GM19395 (cell line): ENCODE data around the gene PPP1R12A.
"Not testable (repeated sequence)": the region's sequence is repeated elsewhere in the genome, so short reads cannot be mapped to it uniquely, and the experiment has no call there.

Experiments
- ATAC-seq: cut with Tn5 transposase; IDR thresholded peaks from one replicate; pipeline ENCODE4 v1.9.1; 2021; ENCODE audit warnings: mild to moderate bottlenecking, moderate library complexity; ENCODE audit not compliant: unreplicated experiment

Gene PPP1R12A

DNA sequence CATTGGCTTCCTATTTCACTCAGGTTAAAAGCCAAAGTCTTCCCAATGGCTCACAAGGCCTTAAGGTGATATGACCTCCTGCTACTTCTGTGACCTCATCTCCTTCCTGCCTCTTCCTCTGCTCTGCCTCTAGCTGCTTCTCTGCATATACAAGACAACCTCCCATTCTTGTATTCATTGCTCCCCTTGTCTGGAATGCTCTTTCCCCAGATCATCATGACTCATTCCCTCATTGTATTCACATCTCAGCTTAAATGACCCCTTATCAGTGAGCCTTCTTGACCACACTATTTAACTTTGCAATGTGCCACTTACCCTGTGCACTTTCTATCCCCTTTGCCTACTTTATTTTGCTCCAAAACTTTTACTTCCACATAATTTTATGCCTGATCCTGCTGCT is 90.2 kb downstream of the PPP1R12A start:
- ATAC-seq, result no peak

DNA sequence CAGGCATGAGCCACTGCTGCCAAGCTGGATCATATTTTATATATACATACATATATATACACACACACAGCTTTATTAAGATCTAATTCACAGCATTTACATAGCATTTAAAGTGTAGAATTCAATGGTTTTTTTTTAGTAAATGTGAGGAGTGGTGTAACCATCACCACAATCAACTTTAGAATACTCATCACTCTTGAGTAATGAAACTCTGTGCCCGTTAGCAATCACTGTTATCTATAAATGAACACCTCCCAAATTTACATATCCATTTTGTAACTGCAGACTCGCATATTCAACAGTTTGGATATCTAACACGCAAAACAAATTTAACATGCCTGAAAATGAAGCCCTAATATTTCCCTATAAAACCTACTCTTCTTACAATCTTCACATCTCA is 90.9 kb downstream of the PPP1R12A start:
- ATAC-seq, result no peak

DNA sequence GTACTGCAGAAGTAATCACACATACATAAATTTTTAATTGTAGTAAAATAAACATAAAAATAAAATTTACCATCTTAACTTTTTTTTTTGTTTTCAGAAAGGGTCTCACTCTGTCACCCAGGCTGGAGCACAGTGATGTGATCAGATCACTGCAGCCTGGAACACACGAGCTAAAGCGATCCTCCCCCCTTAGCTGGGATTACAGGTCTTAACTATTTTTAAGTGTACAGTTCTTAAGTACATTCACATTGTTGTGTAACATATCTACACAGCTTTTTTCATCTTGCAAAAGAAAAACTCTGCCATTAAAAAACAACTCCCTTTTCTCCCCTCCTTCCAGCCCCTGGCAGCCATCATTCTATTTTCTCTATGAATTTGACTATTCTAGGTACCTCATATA is 92.3 kb downstream of the PPP1R12A start:
- ATAC-seq, result no peak

DNA sequence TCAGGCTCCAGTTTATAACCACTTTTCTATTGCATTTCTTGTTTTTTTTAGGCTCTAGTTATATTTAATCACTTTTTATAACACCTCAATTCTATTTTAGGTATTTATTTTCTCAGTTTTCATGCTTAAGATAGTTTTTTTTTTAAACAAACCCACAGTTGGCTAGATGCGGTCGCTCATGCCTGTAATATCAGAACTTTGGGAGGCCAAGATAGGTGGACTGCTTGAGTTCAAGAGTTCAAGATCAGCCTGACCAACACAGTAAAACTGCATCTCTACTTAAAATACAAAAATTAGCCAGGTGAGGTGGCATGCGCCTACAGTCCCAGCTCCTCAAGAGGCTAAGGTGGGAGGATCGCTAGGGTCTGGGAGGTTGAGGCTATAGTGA is 93.0 kb downstream of the PPP1R12A start:
- ATAC-seq, result no peak

DNA sequence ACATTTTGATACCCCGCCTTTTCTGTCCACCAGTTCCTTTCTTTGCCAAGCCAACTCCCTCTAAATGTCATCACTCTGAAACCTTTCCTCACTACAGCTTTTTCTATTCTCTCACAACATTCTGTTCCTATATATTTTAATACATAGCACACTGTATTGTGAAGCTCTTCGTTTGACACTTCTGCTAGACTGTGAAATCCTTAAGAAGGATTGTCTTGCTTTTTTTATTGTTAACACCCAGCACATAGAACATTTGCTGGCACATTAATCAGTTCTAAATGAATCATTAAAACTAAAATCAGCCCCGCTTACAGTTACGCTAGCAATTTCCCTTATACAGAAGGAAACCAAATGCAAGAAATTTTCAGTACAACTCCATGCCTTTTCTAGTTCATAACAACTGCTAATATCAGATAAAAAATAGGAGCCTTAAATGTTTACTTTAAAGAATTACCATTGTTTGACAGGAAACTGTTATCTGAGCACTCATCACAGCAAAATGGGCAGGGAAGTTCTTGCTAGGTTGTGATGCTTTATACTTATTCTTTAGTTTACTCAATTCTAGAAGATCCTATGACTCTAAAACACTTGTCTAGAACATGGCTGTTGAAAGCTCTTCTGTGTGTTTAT is 93.5 kb downstream of the PPP1R12A start:
- ATAC-seq, result no peak

DNA sequence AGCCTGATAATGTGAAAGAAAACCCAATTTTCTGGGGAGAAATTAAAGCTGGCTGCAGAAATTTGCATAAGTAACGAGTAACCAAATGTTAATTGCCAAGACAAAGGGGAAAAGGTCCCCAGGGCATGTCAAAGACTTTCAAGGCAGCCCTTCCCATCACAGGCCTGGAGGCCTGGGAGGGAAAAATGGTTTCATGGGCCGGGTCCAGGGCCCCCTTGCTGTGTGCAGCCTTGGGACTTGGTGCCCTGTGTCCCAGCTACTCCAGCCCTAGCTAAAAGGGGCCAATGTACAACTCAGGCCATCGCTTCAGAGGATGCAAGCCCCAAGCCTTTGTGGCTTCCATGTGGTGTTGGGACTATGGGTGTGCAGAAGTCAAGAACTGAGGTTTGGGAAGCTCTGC is 96.5 kb downstream of the PPP1R12A start:
- no peak for ATAC-seq

DNA sequence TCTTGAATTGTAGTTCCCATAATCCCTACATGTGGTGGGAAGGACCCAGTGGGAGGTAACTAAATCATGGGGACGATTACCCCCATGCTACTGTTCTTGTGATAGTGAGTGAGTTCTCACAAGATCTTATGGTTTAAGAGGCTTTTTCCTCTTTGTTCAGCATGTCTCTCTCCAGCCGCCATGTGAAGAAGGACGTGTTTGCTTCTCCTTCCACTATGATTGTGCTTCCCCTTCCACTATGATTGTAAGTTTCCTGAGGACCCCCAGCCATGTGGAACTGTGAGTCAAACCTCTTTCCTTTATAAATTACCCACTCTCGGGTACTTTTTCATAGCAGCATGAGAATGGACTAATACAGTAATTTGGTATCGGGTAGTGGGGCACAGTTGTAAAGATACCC is 97.3 kb downstream of the PPP1R12A start:
- ATAC-seq, result no peak

DNA sequence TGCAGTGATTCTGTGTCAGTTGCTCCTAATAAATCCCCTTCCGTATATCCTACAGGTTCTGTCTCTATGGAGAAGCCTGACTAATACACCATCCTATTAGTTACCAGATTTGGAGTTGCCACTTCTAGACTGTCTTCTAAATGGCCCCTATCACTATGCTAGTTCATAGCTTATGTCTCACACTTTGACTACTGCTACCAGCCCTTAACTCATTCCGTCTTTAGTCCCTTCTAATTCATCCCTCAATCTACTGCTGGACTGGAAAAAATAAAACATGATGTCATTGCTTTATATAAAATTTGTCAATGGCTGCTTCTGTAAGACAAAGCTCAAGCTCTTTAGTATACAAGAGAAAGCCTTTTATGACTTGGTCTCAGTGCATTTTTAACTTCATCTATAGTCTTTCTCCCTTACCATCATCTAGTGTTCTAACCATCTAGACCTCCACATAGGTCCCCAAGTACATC is 99.5 kb downstream of the PPP1R12A start:
- ATAC-seq, result no peak

DNA sequence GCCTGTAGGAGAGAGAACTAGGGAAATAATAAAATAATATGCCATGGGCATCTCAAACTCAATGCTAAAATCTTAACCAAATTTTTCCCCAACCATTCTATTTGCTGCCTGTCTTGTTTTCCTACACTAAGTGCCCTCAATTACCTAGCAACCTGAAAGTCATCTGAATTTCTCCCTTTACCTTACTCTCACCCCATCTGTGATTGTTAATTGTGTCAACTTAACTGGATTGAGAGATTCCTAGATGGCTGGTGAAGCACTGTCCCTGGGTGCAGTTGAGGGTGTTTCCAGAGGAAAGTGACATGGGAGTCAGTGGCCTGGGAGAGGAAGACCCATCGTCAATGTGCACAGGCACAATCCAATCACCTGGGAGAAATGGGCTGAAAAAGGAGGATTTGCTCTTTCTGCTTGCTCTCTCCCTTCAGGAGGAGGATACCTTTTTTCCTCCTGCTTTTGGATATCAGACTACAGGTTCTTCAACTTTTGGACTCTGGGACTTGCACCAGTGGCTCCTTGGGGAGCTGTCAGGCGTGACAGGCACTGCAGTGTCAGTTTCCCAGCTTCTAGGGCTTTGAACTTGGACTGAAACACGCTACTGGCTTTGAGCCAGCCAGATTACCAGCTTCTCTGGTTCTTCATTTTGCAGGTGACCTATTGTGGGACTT is 100.1 kb downstream of the PPP1R12A start:
- no peak for ATAC-seq

DNA sequence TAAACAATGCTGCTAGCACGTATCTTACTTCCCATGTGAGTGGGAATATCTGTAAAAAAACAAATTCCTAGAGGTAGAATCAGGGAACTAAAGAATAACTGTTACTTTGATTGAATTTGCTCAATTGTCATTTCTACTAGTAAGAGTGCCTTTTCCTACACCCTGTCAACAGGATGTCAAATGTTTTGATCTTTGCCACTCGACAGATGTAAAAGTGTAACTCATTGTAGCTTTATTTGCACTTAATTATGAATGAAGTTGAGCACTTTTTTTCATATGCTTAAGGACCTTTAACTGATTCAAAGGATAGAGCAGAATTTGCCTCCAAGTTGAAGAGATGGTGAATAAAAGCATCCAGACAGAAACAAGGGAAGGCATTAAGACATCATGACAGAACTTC is 104.5 kb downstream of the PPP1R12A start:
- ATAC-seq, result no peak

DNA sequence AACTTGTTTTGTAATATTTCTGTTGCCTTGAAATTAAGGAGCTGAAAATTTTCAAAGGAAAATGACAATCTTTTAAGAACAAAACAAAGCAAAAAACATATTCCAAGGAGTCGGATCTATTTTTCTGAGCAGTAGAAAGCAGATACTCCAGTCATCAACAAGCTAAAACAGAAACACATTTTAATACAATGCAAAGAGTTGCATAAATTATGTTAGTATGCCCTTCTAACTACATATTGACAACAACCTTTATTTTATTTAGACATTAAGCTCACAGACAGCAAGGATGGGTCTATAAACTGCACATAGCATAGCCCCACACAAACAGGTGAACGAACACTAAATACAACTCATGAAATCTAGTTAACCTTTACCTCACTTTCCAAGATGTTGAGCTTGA is 106.0 kb downstream of the PPP1R12A start:
- ATAC-seq, result no peak

DNA sequence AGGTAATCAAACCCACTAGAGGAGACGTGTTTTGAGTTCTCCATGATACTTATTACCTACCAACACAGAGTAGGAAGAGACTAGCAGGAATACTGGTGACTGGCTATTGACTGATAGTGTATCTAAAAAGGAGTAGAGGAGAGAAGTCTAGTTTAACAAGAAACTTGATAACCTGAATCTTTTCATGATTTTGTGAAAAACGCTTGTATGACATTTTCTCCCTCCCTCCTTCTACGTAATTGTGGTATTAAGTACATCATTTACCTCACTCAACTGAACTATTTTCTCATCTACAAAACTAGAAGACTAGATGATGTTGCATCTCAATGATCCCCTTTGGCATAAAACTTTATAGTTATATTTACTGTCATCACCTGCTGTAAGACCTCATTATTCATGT is 107.4 kb downstream of the PPP1R12A start:
- no peak for ATAC-seq

DNA sequence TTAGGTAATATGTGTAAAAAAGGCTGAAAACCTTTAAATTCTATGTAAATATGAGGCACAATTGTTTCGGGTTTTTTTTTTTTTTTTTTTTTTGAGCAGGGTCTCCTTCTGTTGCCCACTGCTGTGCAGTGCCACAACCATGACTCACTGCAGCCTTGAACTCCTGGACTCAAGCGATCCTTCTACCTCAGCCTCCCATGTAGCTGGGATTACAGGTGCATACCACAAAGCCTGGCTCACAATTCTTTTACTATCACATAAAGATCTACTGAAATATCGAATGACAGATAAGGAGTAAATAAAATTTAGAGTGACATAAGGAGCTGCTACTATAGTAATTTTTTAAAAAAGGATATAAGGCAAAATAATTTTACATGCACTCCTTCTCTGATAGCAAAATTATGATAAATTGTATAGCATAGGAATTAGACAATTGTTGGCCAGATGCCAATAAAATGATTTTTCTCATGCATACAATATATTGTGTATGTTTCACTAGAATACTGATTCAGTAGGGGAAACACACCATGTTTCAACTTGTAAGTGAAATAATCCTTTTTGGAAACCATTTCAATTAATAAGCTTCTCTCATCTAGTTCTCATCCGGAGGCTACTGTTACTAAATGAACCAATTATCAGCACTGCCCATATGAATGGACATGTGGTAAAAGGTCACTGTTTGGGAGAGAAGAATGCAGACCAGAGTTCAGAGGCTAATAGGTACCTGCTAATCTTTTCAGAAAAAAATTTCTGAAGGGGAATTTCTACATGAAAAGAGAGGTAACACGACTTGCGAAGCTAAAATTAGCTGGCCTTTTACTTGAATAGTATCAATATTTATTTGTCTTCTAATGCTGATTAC is 108.4 kb downstream of the PPP1R12A start:
- ATAC-seq, result no peak

DNA sequence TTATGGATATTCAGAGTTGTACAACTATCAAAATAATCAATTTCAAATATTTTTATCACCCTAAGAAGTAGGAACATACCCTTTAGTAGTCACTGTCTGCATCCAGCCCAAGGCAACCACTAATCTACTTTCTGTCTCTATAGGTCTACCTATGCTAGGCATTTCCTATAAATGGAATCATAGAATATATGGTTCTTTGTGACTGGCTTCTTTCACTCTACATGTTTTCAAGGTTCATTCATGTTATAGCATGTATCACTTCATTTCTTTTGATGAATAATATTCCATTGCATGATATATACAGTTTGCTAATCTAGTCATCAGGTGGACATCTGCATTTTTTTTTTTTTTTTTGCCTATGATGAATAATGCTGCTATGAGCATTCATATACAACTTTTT is 112.4 kb downstream of the PPP1R12A start:
- ATAC-seq, result no peak

DNA sequence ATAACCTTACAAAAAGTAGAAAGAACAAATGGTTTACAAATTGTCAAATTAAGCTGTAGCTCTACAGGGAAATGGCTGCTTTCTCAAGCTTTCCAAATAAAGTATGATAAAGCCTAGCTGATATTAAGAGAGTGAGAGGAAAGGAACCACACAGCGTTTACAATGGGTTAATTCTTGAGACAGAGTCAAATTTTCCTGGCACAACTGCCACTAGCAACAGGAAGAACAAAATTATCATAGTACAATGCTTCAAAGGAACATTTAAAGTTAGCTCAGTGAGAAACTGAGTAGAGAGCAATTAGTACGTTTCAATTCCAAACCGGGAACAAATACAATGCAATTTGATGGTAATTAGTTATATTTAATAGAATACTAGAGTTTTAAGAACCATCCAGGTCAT is 116.0 kb downstream of the PPP1R12A start:
- ATAC-seq, result no peak

DNA sequence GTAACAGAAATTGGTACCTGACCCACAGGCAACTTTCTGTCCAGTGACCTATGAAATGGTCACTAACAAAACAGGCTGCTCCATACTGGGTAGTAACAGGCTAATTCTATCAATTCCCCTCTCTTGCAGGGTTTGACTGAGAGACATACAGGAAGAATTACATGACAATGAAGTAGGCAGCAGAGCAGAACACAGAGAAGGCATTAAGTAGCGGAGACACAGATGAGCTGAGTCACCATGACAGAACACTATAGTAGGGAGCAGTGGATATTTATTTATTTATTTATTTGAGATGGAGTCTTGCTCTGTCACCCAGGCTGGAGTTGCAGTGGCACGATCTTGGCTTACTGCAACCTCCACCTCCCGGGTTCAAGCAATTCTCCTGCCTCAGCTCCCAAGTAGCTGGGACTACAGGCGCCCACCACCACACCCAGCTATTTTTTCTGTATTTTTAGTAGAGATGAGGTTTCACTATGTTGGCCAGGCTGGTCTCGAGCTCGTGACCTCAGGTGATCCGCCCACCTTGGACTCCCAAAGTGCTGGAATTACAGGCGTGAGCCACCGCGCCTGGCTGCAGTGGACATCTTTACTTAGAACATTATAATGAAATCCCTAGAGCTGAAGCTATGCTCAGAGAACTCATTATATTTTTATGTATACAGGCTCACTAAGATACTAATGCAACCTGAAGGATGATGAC is 150.4 kb downstream of the PPP1R12A start:
- not testable (repeated sequence) for ATAC-seq

DNA sequence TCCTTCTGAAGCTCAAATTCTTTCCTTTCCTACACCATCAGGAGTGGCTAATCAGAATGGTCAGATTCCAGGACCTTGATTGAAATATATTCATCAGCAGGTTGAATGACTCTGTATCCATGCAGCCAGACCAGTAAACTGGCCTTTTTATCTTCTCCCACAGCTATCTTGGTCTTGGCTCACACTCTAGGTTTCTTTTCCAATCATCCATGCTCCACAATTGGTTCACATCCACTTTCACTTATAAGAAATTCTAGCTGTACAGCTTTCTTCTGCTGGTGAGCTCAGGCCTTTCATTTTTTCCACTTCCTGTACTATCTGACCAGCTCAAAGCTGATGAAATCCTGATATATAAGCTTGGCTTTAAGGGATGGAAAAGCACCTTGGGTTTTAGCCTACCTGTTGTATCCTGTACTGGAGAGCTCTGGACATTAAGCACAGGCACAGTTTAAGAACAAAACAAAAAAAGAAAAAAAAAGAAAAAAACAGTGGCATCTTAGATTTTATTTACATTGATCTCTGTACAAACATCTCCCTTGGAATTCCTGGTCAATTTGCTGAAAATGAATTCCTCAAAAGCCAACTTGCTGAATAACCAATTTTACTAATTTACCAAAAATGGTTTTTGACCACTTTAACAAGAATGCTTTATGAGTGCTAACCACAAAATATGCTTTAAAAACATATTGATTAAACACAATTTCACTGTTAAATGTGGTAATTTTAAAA is 152.6 kb downstream of the PPP1R12A start:
- ATAC-seq, result no peak

DNA sequence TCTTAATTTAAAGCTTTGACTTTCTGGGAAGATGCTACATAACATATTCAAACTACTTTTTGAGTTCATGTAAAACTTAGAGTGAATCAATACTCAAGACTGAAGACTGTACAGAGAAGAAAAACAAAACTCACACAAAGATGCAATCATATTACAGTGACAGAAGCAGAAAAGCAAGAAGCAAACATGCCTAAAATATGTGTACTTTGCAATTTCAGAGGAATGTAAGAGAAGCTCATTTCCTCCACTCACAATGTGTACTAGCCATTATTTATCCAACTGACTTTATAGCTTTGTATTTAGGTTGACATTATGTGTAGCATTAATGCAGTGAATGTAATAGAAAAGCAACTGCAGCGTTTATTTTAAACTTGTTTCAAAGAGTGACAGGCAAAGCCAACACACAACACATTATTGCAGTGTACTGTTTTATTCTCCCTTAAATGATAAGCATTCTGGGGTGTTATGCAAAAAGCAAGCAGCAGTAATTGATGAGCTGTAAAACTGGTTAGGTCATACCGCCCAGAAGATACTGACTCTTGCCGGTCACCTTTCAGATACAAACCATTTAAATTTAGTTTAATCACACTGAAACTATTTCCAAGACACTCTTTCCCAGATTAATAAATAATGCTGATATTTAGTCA is 156.0 kb downstream of the PPP1R12A start:
- no peak for ATAC-seq

DNA sequence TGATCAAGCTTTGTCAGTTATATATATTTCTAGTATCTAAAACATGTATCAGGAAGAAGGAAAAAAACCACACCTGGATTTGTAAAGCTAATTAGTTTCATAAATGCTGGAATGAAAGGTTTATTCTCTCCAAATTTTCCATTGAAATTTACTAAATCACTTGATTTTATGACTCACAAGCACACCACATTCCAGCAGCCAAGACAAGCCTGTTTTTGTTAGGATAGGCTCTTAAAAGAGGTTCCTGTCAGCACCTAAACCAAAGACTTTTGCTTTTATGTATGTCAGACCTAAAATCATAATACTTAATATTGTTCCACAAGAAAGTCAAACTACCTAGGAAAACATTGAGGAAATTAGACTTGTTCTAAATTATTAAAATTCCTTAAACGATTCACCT is 158.8 kb downstream of the PPP1R12A start:
- ATAC-seq, result no peak

DNA sequence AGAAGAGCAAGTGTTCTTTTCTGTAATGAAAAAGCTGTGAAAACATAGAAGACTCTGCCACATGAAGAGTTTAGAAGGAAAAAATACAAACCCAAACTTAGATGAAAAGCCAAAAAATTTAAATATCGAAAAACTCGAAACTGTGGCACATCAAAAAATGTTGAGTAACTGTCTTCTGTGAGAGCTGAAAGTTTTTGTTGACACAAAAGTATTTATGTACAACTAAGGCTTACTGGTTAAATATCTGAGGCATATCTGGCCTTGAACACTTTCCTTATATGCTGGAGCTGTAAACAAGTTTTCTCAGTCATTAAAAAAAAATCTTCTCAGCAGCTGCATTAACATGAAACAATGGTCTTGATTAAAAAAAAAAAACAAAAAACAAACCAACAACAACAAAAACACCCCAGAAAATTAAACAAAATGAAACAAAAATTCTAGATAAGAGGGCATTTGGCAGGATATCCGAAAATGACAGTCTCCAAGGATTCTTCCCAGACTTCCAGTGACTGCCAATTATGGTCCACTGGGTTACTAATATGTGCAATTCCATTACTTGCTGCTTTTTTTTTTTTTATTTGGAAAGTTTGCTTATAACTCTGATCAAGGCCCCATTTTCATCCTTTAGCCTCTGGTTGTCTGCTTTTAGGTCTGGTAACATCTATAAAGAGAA is 159.4 kb downstream of the PPP1R12A start:
- no peak for ATAC-seq
